ENCODE results near the gene ACOX3. TPM values are rescaled to one million over a fixed set of nuclear protein-coding genes. Genes with fewer than 3 reads are reported as not detected.

ACOX3 gene
- total RNA-seq, 6 experiments from 2014 or later: 18.6 to 23.2 (median 19.9) TPM

DNA sequence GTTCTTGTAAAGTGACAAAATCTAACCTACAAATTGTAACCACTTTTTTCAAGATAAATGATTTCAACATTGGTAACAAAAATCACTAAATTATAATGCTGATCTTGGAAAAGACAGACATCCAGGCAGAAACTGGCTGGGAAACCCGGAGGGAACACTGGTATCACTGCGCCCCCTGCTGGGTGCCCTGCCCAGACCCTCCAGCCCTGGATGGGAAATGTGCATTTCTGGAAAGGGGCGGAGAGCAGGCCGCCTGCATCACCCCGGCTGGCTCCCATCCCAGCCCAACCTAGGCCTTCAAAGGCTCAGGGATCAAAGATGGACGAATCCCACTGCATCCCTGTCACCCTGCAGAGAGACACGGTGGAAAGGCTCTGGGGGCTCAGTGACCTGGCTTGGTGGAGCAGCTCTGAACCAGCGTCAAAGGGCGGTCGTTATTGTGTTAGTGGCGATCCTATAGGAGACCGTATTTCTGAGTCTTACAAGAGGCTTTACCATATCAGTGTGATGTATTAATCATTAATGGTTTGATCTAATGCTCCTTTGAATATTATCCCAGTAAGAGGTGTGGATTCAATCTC is 37.3 kb downstream of the ACOX3 start:
- TF ChIP-seq, protein P1, sequence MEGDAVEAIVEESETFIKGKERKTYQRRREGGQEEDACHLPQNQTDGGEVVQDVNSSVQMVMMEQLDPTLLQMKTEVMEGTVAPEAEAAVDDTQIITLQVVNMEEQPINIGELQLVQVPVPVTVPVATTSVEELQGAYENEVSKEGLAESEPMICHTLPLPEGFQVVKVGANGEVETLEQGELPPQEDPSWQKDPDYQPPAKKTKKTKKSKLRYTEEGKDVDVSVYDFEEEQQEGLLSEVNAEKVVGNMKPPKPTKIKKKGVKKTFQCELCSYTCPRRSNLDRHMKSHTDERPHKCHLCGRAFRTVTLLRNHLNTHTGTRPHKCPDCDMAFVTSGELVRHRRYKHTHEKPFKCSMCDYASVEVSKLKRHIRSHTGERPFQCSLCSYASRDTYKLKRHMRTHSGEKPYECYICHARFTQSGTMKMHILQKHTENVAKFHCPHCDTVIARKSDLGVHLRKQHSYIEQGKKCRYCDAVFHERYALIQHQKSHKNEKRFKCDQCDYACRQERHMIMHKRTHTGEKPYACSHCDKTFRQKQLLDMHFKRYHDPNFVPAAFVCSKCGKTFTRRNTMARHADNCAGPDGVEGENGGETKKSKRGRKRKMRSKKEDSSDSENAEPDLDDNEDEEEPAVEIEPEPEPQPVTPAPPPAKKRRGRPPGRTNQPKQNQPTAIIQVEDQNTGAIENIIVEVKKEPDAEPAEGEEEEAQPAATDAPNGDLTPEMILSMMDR (IDR thresholded peaks at IDR 0.05): peak; percentile 99
- no peaks in the 10 kb centered on the region; the same call in 1 of the 2 replicates for H3K27me3 Mint-ChIP-seq (ENCODE audit: insufficient read depth)
- H3K4me3 Mint-ChIP-seq: no peak overlapping the region
- no peak overlapping the region for H3K27ac Mint-ChIP-seq
- H3K36me3 Mint-ChIP-seq (ENCODE audit: low read depth): peaks cover 25% of the 10 kb centered on the region
- peaks cover 16% of the 10 kb centered on the region for H3K4me1 Mint-ChIP-seq (ENCODE audit: low read depth)
- peak; percentile 68 for DNase-seq
- no peaks in the 10 kb centered on the region for H3K9me3 Mint-ChIP-seq

DNA sequence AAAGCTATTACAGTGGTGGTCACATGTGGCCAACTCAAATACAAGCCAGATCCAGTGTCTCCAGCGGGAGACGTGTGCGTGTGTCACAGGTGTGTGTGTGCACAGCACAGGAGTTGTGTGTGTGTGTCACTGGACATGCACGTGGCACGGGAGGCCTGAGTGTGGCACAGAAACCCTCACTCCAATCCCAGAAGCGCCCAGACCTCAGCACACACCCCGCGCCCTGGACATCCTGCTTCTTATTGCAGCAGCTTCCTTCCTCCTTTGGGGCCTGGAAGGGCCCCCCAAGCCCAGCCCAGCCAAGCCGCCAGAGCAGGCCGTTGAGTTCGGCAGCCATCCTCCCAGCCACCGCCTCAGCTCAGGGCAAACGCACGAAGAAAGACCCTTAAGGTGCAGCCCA is 37.9 kb downstream of the ACOX3 start:
- peaks cover 27% of the 10 kb centered on the region for H3K36me3 Mint-ChIP-seq (ENCODE audit: low read depth)
- DNase-seq: no peak
- H3K27me3 Mint-ChIP-seq (ENCODE audit: insufficient read depth): no peaks in the 10 kb centered on the region; the same call in 1 of the 2 replicates
- no peak overlapping the region for H3K4me3 Mint-ChIP-seq
- TF ChIP-seq, protein P1 (IDR thresholded peaks at IDR 0.05): no peak
- peaks cover 16% of the 10 kb centered on the region for H3K4me1 Mint-ChIP-seq (ENCODE audit: low read depth)
- H3K9me3 Mint-ChIP-seq: no peaks in the 10 kb centered on the region
- no peak overlapping the region for H3K27ac Mint-ChIP-seq

DNA sequence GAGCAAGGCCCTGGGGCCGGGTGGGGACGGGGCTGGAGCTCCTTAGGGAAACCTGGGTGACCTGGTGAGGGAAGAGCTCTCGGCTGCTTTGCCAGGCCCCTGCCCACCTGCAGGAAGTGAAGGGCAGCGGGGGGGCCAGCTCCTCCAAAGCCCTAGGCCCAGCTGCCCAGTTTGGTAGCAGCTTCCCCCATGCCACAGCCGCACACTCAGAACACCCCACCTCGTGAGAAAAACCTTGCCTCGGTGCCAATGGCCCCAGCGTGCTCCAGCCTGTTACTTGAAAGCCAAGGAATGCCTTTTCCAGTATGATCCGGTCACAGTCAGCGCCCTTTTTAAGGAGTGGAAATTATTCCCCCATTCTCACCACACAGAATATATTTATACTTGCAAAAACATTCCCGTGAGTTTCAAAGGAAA is 38.3 kb downstream of the ACOX3 start:
- TF ChIP-seq, protein P1 (IDR thresholded peaks at IDR 0.05): no peak
- H3K4me1 Mint-ChIP-seq (ENCODE audit: low read depth): peaks cover 16% of the 10 kb centered on the region
- peaks cover 27% of the 10 kb centered on the region for H3K36me3 Mint-ChIP-seq (ENCODE audit: low read depth)
- H3K27me3 Mint-ChIP-seq (ENCODE audit: insufficient read depth): no peaks in the 10 kb centered on the region; the same call in 1 of the 2 replicates
- H3K9me3 Mint-ChIP-seq: no peaks in the 10 kb centered on the region
- no peak overlapping the region for H3K4me3 Mint-ChIP-seq
- H3K27ac Mint-ChIP-seq: no peak overlapping the region
- no peak for DNase-seq

DNA sequence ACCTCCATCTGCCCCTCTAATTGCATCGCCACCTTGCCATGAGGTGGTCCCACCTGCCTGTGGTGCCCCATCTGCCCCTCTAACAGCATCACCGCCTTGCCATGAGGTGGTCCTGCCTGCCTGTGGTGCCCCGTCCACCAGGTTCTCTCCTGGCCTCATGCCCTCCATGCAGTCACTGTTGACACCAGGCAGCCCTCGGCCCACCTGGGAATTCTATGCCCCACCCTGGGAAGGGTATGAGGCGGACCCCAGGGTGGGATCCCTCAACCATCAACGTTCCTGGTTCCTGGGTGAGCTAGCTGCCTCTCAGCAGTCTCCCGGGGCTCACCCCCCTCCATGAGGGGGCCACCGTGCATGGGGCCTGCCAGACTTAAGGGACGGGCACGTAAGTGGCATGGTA is 38.9 kb downstream of the ACOX3 start:
- Mint-ChIP-seq H3K27ac (no peak overlapping the region), H3K9me3 (no peaks in the 10 kb centered on the region), H3K36me3 (ENCODE audit: low read depth) (peaks cover 27% of the 10 kb centered on the region), H3K4me1 (ENCODE audit: low read depth) (peaks cover 16% of the 10 kb centered on the region), H3K27me3 (ENCODE audit: insufficient read depth) (no peaks in the 10 kb centered on the region; the same call in none of the 2 replicates), H3K4me3 (no peak overlapping the region)
- DNase-seq: no peak
- TF ChIP-seq, protein P1 (IDR thresholded peaks at IDR 0.05): no peak

DNA sequence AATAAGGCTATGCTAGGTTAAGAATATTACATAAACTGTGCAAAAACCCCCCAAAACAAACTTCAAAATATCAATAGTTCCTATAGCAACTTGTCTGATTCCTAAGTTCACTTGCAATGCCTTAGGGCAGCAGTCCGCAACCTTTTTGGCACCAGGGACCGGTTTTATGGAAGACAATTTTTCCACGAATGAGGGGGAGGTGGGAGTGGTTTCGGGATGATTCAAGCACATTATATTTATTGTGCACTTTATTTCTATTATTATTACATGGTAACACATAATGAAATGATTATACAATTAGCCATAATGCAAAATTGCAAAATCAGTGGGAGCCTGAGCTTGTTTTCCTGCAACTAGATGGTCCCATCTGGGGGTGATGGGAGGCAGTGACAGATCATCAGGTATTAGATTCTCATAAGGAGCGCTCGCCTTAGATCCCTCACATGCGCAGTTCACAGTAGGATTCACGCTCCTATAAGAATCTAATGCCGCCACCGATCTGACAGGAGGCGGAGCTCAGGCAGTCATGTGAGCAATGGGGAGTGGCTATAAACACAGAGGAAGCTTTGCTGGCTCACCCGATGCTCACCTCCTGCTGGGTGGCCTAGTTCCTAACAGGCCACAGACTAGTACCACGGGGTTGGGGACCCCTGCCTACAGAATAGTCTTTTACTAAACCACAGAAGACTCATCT is 39.7 kb downstream of the ACOX3 start:
- TF ChIP-seq, protein P1 (IDR thresholded peaks at IDR 0.05): no peak; the same call in 1 of the 2 replicates
- H3K9me3 Mint-ChIP-seq: no peaks in the 10 kb centered on the region
- no peak overlapping the region for H3K4me3 Mint-ChIP-seq
- H3K4me1 Mint-ChIP-seq (ENCODE audit: low read depth): peaks cover 16% of the 10 kb centered on the region
- H3K36me3 Mint-ChIP-seq (ENCODE audit: low read depth): peaks cover 20% of the 10 kb centered on the region
- DNase-seq: peak; percentile 55
- no peak overlapping the region for H3K27ac Mint-ChIP-seq
- no peaks in the 10 kb centered on the region; the same call in none of the 2 replicates for H3K27me3 Mint-ChIP-seq (ENCODE audit: insufficient read depth)

All from HFFc6 (cell line).